ENCODE data around the gene BMP7.

Gene BMP7

DNA sequence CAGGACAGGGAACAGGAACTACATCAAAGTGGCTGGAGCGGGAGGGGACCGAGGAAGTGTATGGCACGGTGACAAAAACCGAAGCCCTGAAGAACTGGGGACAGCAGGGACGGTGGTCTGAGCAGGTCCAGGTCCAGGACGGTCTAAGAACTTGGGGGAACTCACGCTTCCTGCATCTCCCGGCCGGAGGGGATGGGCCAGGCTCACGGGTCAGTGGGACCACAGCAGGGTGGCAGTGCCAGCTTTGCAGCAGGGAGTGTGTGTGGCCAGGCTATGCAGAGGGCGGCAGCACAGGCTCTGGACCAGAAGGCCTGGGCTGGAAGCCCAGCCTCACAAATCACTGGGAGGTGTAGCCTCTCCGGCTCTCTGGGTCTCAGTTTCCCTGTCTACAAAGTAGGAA, 123.8 kb downstream of the BMP7 start:
- Histone ChIP-seq H3K36me3 (ENCODE audit: control insufficient read depth in 1 of 2, insufficient read depth in 2 of 2, low read length in 2 of 2) (no peaks in the 10 kb centered on the region), H3K4me1 (ENCODE audit: control insufficient read depth in 1 of 2, insufficient read depth in 2 of 2, low read length in 2 of 2) (no peaks in the 10 kb centered on the region), H3K9me3 (ENCODE audit: control insufficient read depth in 1 of 2, low read length in 2 of 2) (no peaks in the 10 kb centered on the region), H3K4me3 (ENCODE audit: low read depth in 1 of 2, low read length in 2 of 2) (no peak overlapping the region), H3K27me3 (ENCODE audit: control insufficient read depth in 1 of 2, insufficient read depth in 2 of 2, low read length in 2 of 2) (no peaks in the 10 kb centered on the region), H3K9ac (ENCODE audit: low read depth in 1 of 2, low read length in 2 of 2) (no peak overlapping the region), H3K27ac (ENCODE audit: low read depth, low read length) (no peak overlapping the region)

DNA sequence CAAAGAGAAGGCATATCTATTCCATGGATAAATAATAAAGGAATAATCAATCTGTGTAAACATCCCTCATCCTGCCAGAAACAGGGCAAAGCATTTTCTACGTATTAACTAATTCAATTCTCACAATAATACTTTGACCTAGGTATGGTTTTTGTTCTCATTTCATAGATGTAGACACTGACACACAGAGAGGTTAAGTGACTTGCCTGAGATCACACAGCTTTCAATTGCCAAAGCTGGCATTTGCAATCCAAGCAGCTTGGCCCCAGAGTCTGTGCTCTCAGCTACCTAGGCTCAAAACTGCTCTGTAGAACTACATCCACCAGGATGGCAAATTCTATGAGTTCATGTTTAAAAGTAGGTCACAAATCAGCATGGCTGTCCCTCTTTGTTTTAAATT, 124.9 kb downstream of the BMP7 start:
- Histone ChIP-seq H3K27ac (ENCODE audit: low read depth, low read length) (no peak overlapping the region), H3K4me3 (ENCODE audit: low read depth in 1 of 2, low read length in 2 of 2) (no peak overlapping the region), H3K9ac (ENCODE audit: low read depth in 1 of 2, low read length in 2 of 2) (no peak overlapping the region), H3K36me3 (ENCODE audit: control insufficient read depth in 1 of 2, insufficient read depth in 2 of 2, low read length in 2 of 2) (no peaks in the 10 kb centered on the region), H3K27me3 (ENCODE audit: control insufficient read depth in 1 of 2, insufficient read depth in 2 of 2, low read length in 2 of 2) (no peaks in the 10 kb centered on the region), H3K9me3 (ENCODE audit: control insufficient read depth in 1 of 2, low read length in 2 of 2) (no peaks in the 10 kb centered on the region), H3K4me1 (ENCODE audit: control insufficient read depth in 1 of 2, insufficient read depth in 2 of 2, low read length in 2 of 2) (no peaks in the 10 kb centered on the region)

DNA sequence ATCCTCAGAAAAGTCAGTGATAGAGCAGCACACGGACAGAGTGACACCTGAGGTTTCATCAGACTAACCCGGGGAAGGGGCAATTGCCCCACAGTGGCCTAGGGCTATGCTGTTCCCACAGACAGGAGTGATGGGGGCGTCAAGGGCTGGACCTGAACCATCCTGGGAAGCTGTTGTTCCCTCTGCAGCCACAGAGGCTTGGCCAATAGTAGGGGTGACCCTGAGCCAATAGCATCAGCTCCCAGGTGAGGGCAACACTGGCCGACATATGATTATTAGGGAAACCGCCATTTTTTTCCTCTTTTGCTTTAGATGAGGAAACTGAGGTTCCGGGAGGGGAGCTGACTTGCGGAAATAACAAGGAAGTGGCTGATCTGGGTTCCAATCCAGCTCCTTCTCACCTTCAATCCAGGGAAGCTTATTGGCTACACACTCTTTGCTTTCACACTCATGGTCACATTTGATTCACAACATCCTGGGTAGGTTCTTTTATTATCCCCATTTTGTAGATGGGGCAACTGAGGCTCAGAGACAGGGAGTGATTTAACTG, 126.0 kb downstream of the BMP7 start:
- H3K36me3 ChIP-seq (ENCODE audit: control insufficient read depth in 1 of 2, insufficient read depth in 2 of 2, low read length in 2 of 2): no peaks in the 10 kb centered on the region
- no peaks in the 10 kb centered on the region for H3K9me3 ChIP-seq (ENCODE audit: control insufficient read depth in 1 of 2, low read length in 2 of 2)
- no peaks in the 10 kb centered on the region for H3K4me1 ChIP-seq (ENCODE audit: control insufficient read depth in 1 of 2, insufficient read depth in 2 of 2, low read length in 2 of 2)
- no peaks in the 10 kb centered on the region for H3K27me3 ChIP-seq (ENCODE audit: control insufficient read depth in 1 of 2, insufficient read depth in 2 of 2, low read length in 2 of 2)
- H3K4me3 ChIP-seq (ENCODE audit: low read depth in 1 of 2, low read length in 2 of 2): no peak overlapping the region
- H3K9ac ChIP-seq (ENCODE audit: low read depth in 1 of 2, low read length in 2 of 2): no peak overlapping the region
- H3K27ac ChIP-seq (ENCODE audit: low read depth, low read length): no peak overlapping the region

DNA sequence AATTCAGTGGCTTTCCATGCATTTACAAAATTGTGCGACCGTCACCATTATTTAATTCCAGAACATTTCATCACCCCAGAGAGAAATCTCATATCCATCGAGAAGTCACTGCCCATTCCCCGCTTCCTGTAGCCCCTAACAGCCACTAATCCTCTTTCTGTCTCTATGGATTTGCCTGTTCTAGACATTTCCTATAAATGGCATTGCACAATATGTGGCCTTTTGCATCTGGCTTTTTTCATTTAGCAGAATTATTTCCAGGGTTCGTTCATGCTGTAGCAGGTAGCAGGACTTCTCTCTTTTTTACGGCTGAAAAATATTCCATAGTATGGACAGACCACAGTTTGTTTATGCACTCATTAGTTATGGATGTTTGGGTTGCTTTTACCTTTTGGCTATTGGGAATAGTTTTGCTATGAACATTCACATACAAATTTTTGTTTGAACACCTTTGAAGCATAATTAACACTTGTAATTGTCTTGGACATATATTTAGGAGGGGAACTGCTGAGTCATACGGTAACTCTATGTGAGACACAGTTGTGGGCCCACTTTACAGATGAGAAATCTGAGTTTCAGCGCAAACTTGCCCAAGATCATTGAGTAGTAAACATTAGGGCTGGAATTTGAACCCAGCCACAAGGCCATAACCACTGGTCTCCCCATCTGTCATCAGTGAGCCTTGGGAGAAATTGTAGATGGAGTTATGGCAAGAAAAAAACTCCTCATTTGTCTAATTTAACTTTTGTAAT, 126.9 kb downstream of the BMP7 start:
- Histone ChIP-seq H3K9me3 (ENCODE audit: control insufficient read depth in 1 of 2, low read length in 2 of 2) (no peaks in the 10 kb centered on the region), H3K36me3 (ENCODE audit: control insufficient read depth in 1 of 2, insufficient read depth in 2 of 2, low read length in 2 of 2) (no peaks in the 10 kb centered on the region)

DNA sequence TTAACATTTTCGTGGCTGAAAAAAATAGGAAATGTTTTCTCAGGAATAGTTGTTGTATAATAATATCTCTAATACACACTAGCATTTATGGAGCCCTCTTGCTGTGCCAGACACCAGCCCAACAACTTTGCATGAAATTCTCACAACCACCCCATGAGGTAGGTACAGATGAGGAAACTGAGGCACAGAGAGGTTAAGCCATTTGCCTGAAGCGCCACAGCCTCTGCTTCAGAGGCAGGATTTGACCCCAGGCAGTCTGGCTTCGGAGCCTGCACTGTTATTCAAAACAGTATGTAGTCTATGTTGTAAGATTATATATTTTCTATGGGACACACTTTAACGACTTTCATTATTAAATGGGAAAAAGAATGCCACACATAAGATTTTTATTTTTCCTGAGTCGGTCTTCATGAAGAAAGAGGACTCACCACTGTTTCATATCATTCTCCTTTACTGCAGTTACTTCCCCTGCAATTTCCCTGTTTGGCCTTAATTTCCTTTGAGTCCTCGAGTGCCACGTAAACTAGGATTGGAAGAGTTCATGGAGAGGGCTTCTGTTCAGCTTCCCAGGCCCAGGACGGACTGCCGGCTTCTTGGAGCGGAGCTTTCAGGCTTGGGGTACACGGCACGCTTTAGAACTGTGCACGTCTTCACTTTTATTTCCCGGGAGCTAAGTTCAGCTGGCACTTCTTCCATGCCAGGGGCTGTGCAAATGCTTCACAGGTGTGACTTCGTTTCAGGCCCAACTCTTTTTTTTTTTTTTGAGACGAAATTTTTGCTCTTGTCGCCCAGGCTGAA, 128.0 kb downstream of the BMP7 start:
- Histone ChIP-seq H3K4me3 (ENCODE audit: low read depth in 1 of 2, low read length in 2 of 2) (no peak overlapping the region), H3K4me1 (ENCODE audit: control insufficient read depth in 1 of 2, insufficient read depth in 2 of 2, low read length in 2 of 2) (no peaks in the 10 kb centered on the region), H3K27me3 (ENCODE audit: control insufficient read depth in 1 of 2, insufficient read depth in 2 of 2, low read length in 2 of 2) (no peaks in the 10 kb centered on the region), H3K9me3 (ENCODE audit: control insufficient read depth in 1 of 2, low read length in 2 of 2) (no peaks in the 10 kb centered on the region), H3K36me3 (ENCODE audit: control insufficient read depth in 1 of 2, insufficient read depth in 2 of 2, low read length in 2 of 2) (no peaks in the 10 kb centered on the region), H3K27ac (ENCODE audit: low read depth, low read length) (no peak overlapping the region), H3K9ac (ENCODE audit: low read depth in 1 of 2, low read length in 2 of 2) (no peak overlapping the region)

More for the DNA sequence above, 126.9 kb downstream of the BMP7 start:
- Histone ChIP-seq H3K27ac (ENCODE audit: low read depth, low read length) (no peak overlapping the region), H3K27me3 (ENCODE audit: control insufficient read depth in 1 of 2, insufficient read depth in 2 of 2, low read length in 2 of 2) (no peaks in the 10 kb centered on the region), H3K4me3 (ENCODE audit: low read depth in 1 of 2, low read length in 2 of 2) (no peak overlapping the region), H3K9ac (ENCODE audit: low read depth in 1 of 2, low read length in 2 of 2) (no peak overlapping the region), H3K4me1 (ENCODE audit: control insufficient read depth in 1 of 2, insufficient read depth in 2 of 2, low read length in 2 of 2) (no peaks in the 10 kb centered on the region)

DNA sequence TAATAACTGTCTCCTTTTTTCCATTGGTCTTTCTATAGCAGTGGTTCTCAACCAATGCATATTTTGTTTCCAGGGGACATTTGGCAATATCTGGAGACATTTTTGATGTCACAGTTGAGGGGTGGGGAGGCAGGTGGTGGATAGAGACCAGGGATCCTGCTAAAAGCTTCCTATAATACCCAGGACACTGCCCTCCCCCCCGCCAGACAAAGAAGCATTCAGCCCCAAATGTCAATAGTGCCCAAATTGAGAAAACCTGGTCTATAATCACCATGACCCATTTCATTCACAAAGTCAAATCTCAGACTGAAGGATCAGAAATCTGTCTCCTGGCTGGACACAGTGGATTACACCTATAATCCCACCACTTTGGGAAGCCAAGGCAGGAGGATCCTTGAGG, 128.8 kb downstream of the BMP7 start:
- Histone ChIP-seq H3K4me1 (ENCODE audit: control insufficient read depth in 1 of 2, insufficient read depth in 2 of 2, low read length in 2 of 2) (no peaks in the 10 kb centered on the region), H3K4me3 (ENCODE audit: low read depth in 1 of 2, low read length in 2 of 2) (no peak overlapping the region), H3K27me3 (ENCODE audit: control insufficient read depth in 1 of 2, insufficient read depth in 2 of 2, low read length in 2 of 2) (no peaks in the 10 kb centered on the region), H3K36me3 (ENCODE audit: control insufficient read depth in 1 of 2, insufficient read depth in 2 of 2, low read length in 2 of 2) (no peaks in the 10 kb centered on the region), H3K27ac (ENCODE audit: low read depth, low read length) (no peak overlapping the region), H3K9ac (ENCODE audit: low read depth in 1 of 2, low read length in 2 of 2) (no peak overlapping the region), H3K9me3 (ENCODE audit: control insufficient read depth in 1 of 2, low read length in 2 of 2) (no peaks in the 10 kb centered on the region)

DNA sequence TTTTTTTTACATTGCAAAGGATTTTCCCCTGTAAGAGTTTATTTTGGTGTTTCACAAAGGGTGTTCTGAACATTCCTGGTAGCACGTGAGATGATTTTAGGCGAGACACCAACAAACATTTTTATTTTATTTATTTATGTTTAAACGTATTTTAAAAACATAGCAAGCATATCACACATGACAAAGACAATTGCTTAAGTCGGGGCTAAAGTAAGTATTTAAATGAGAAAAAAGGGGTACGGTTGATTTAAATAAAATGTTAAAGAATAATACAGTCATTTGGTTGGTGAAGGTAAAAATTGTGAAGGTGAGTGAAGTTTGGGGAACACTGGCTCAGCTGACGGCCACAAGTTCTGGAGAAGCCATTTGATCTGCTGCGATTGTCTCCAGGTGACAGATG, 129.7 kb downstream of the BMP7 start:
- no peak overlapping the region for H3K27ac ChIP-seq (ENCODE audit: low read depth, low read length)
- H3K9ac ChIP-seq (ENCODE audit: low read depth in 1 of 2, low read length in 2 of 2): no peak overlapping the region
- H3K36me3 ChIP-seq (ENCODE audit: control insufficient read depth in 1 of 2, insufficient read depth in 2 of 2, low read length in 2 of 2): no peaks in the 10 kb centered on the region
- H3K4me1 ChIP-seq (ENCODE audit: control insufficient read depth in 1 of 2, insufficient read depth in 2 of 2, low read length in 2 of 2): no peaks in the 10 kb centered on the region
- H3K9me3 ChIP-seq (ENCODE audit: control insufficient read depth in 1 of 2, low read length in 2 of 2): no peaks in the 10 kb centered on the region
- no peak overlapping the region for H3K4me3 ChIP-seq (ENCODE audit: low read depth in 1 of 2, low read length in 2 of 2)
- no peaks in the 10 kb centered on the region for H3K27me3 ChIP-seq (ENCODE audit: control insufficient read depth in 1 of 2, insufficient read depth in 2 of 2, low read length in 2 of 2)

DNA sequence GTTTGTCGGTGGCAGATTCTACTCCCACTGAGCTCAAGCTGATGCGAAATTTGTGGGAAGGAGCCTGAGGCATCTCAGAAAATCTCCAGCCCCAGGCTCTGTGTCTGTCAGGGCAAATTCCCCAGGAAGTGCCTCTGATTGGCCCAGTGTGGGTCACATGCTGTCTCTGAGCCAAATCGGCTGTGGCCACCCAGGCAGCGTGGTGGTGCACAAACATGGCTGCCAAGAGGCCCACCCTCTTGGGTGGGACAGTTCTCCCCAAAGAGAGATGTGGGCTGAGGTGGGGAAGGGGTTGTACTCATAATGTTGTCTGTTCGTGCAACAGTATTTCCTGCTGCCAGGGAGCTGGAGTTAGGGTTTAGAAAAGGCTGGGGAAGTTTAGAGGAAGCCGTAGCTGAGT, 130.6 kb downstream of the BMP7 start:
- Histone ChIP-seq H3K9me3 (ENCODE audit: control insufficient read depth in 1 of 2, low read length in 2 of 2) (no peaks in the 10 kb centered on the region), H3K9ac (ENCODE audit: low read depth in 1 of 2, low read length in 2 of 2) (no peak overlapping the region), H3K27ac (ENCODE audit: low read depth, low read length) (no peak overlapping the region), H3K27me3 (ENCODE audit: control insufficient read depth in 1 of 2, insufficient read depth in 2 of 2, low read length in 2 of 2) (no peaks in the 10 kb centered on the region), H3K36me3 (ENCODE audit: control insufficient read depth in 1 of 2, insufficient read depth in 2 of 2, low read length in 2 of 2) (no peaks in the 10 kb centered on the region), H3K4me1 (ENCODE audit: control insufficient read depth in 1 of 2, insufficient read depth in 2 of 2, low read length in 2 of 2) (no peaks in the 10 kb centered on the region), H3K4me3 (ENCODE audit: low read depth in 1 of 2, low read length in 2 of 2) (no peak overlapping the region)

DNA sequence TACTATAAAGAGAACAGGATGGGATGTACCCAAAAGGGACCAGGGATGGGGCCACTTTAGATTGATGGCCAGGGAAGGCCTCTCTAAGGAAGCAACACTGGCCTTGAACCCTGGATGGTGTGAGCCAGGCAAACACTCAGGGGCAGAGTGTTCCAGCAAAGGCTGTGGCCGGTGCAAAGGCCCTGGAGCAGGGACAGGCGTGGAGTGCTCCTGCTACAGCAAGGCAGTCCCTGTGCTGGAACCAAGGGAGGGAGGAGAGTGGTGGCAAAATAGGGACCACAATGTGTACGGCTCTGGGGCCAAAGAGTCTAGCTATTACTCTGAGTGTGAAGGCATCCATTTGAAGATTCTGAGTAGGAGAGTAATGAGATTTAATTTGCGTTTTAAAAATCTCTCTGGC, 131.6 kb downstream of the BMP7 start:
- H3K27ac ChIP-seq (ENCODE audit: low read depth, low read length): no peak overlapping the region
- H3K9ac ChIP-seq (ENCODE audit: low read depth in 1 of 2, low read length in 2 of 2): no peak overlapping the region
- no peak overlapping the region for H3K4me3 ChIP-seq (ENCODE audit: low read depth in 1 of 2, low read length in 2 of 2)
- no peaks in the 10 kb centered on the region for H3K9me3 ChIP-seq (ENCODE audit: control insufficient read depth in 1 of 2, low read length in 2 of 2)
- H3K27me3 ChIP-seq (ENCODE audit: control insufficient read depth in 1 of 2, insufficient read depth in 2 of 2, low read length in 2 of 2): no peaks in the 10 kb centered on the region
- no peaks in the 10 kb centered on the region for H3K36me3 ChIP-seq (ENCODE audit: control insufficient read depth in 1 of 2, insufficient read depth in 2 of 2, low read length in 2 of 2)
- H3K4me1 ChIP-seq (ENCODE audit: control insufficient read depth in 1 of 2, insufficient read depth in 2 of 2, low read length in 2 of 2): no peaks in the 10 kb centered on the region

DNA sequence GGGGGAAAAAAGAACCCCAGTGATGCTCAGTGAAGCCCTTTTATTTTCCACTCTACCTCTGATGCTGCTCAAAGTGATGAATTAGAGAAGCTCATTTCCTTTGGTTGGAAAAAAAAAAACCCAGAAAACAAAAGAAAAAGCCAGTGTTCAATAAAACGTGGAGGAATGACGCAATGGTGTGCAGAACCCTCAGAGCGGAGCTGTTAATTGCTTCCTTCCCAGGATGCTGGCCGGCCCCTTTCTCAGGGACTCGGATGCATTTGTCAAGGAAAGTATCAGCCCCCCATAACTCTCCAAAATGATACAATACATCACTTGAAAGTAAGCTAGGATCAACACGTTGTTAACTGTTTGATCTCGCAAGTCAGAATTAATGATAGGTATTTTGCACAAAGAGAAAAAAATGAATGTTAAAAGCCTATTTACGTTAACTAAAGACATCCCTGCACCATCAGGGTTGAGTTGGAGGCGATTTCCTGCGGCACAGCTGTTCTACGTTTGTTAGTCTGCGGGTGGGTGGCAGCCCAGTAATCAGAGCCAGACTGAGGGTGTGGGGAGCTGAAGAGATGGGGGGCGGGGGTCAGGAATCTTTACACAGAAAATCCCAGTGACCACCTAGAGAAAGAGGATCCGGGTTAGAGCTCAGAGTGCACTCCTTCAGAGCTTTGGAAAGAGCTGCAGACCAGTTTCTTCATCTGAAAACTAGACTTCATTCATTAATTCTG, 132.4 kb downstream of the BMP7 start:
- Histone ChIP-seq H3K27me3 (ENCODE audit: control insufficient read depth in 1 of 2, insufficient read depth in 2 of 2, low read length in 2 of 2) (no peaks in the 10 kb centered on the region), H3K9me3 (ENCODE audit: control insufficient read depth in 1 of 2, low read length in 2 of 2) (no peaks in the 10 kb centered on the region), H3K4me3 (ENCODE audit: low read depth in 1 of 2, low read length in 2 of 2) (no peak overlapping the region), H3K9ac (ENCODE audit: low read depth in 1 of 2, low read length in 2 of 2) (no peak overlapping the region), H3K27ac (ENCODE audit: low read depth, low read length) (no peak overlapping the region), H3K4me1 (ENCODE audit: control insufficient read depth in 1 of 2, insufficient read depth in 2 of 2, low read length in 2 of 2) (no peaks in the 10 kb centered on the region), H3K36me3 (ENCODE audit: control insufficient read depth in 1 of 2, insufficient read depth in 2 of 2, low read length in 2 of 2) (no peaks in the 10 kb centered on the region)

Measured in duodenal mucosa (tissue), 2 donors.